B cell (primary cell): ENCODE results near the gene CGNL1. TPM values are rescaled to one million over a fixed set of nuclear protein-coding genes. Genes with fewer than 3 reads are reported as not detected.

Experiments
- ATAC-seq: fragments of 200-7000 bp; cut with Tn5 transposase; one replicate; pipeline ENCODE4 v1.10.0; 2021; ENCODE audit warnings: low read depth, mild to moderate bottlenecking, moderate number of reproducible peaks, moderate library complexity
- CTCF ChIA-PET: fragments of 350-600 bp; sonication (Branson Sonifier 250); formaldehyde crosslinking; loops from one replicate; lab custom pipeline; 2021; ENCODE audit warnings: antibody characterized with exemption, inconsistent platforms; lab: Charles Lee
- POLR2A ChIA-PET: fragments of 350-600 bp; sonication (Branson Sonifier 250); formaldehyde crosslinking; loops from one replicate; lab custom pipeline; 2021; ENCODE audit warnings: antibody characterized with exemption; lab: Charles Lee
- DNase-seq: peaks from one replicate; pipeline ENCODE4 v3.0.0; 2013
- H2AFZ ChIP-seq: 2 replicates; pipeline ENCODE4 v1.6.1; 2012; ENCODE audit warnings: mild to moderate bottlenecking, low read depth, low read length; ENCODE audit not compliant: insufficient read depth, poor library complexity, severe bottlenecking
- H3K27ac ChIP-seq, 2 donors: 1 replicate in 1 of 2; 2 replicates in 1 of 2; pipeline ENCODE4 v1.5.1; 2012 to 2013; ENCODE audit warnings: low read length in 2 of 2, mild to moderate bottlenecking in 2 of 2, moderate library complexity in 1 of 2
- H3K27me3 ChIP-seq, 4 experiments: fragments of 200-600 bp in 1 of 4; sonication (generic) in 1 of 4; replicated peaks in 1 of 4; 1 replicate in 2 of 4; 2 replicates in 2 of 4; pipeline versions ENCODE4 v1.6.1 to v1.7.0; 2013 to 2016; ENCODE audit warnings: low read length in 3 of 4, mild to moderate bottlenecking in 2 of 4, mixed read lengths in 1 of 4, moderate library complexity in 1 of 4; ENCODE audit not compliant: insufficient read depth in 4 of 4, control insufficient read depth in 3 of 4; ENCODE audit errors: control extremely low read depth in 1 of 4
- H3K36me3 ChIP-seq, 2 experiments: replicated peaks in 1 of 2; 1 replicate in 1 of 2; 2 replicates in 1 of 2; pipeline versions ENCODE4 v1.6.1 to v1.7.1; 2013; ENCODE audit warnings: low read length in 1 of 2; ENCODE audit not compliant: insufficient read depth in 2 of 2, control insufficient read depth in 1 of 2; ENCODE audit errors: control extremely low read depth in 1 of 2, extremely low read depth in 1 of 2
- H3K4me1 ChIP-seq, 2 donors: fragments of 200-600 bp in 1 of 2; sonication (generic) in 1 of 2; 1 replicate in 1 of 2; 2 replicates in 1 of 2; pipeline versions ENCODE4 v1.5.1 to v1.6.1; 2013 to 2017; ENCODE audit warnings: low read length in 2 of 2; ENCODE audit not compliant: control insufficient read depth in 2 of 2, insufficient read depth in 2 of 2
- H3K4me2 ChIP-seq: replicated peaks from 2 replicates; pipeline ENCODE3; 2012; ENCODE audit warnings: mild to moderate bottlenecking, low read depth, low read length; ENCODE audit not compliant: poor library complexity, severe bottlenecking
- H3K4me3 ChIP-seq, 5 experiments: fragments of 200-600 bp in 1 of 5; sonication (generic) in 1 of 5; 1 replicate in 3 of 5; 2 replicates in 2 of 5; pipeline versions ENCODE4 v1.5.1 to v1.7.0; 2011 to 2016; ENCODE audit warnings: low read length in 4 of 5, mild to moderate bottlenecking in 4 of 5, low read depth in 2 of 5, control low read depth in 1 of 5, moderate library complexity in 1 of 5; ENCODE audit not compliant: insufficient read depth in 1 of 5; ENCODE audit errors: control extremely low read depth in 1 of 5, extremely low read depth in 1 of 5
- H3K79me2 ChIP-seq: fragments of 200-600 bp; sonication (generic); one replicate; pipeline ENCODE4 v1.6.0; 2016; ENCODE audit warnings: low read length; ENCODE audit not compliant: control insufficient read depth, insufficient read depth
- H3K9ac ChIP-seq: fragments of 200-600 bp; sonication (generic); 2 replicates; pipeline ENCODE4 v1.6.1; 2017; ENCODE audit warnings: mild to moderate bottlenecking, low read length, moderate library complexity
- H3K9me3 ChIP-seq, 3 donors: one replicate each; pipeline versions ENCODE4 v1.6.1 to v1.7.1; 2013; ENCODE audit warnings: low read length in 2 of 3; ENCODE audit not compliant: control insufficient read depth in 2 of 3, insufficient read depth in 1 of 3; ENCODE audit errors: control extremely low read depth in 1 of 3
- H4K20me1 ChIP-seq: 2 replicates; pipeline ENCODE4 v1.6.0; 2012; ENCODE audit warnings: mild to moderate bottlenecking, low read length; ENCODE audit not compliant: insufficient read depth, control insufficient read depth, poor library complexity, severe bottlenecking
- H3K27ac Mint-ChIP-seq: one replicate; pipeline ENCODE4 v1.8.0; 2021; ENCODE audit warnings: mixed read lengths
- H3K27me3 Mint-ChIP-seq: one replicate; pipeline ENCODE4 v1.8.0; 2021; ENCODE audit warnings: mixed read lengths
- H3K4me1 Mint-ChIP-seq: one replicate; pipeline ENCODE4 v1.8.0; 2021; ENCODE audit warnings: mixed read lengths
- H3K4me3 Mint-ChIP-seq: one replicate; pipeline ENCODE4 v1.8.0; 2021; ENCODE audit warnings: mixed read lengths
- H3K9me3 Mint-ChIP-seq: one replicate; pipeline ENCODE4 v1.8.0; 2022; ENCODE audit warnings: mixed read lengths; ENCODE audit not compliant: insufficient read depth
- CTCF ChIP-seq: fragments of 200-600 bp; IDR thresholded peaks from one replicate; pipeline ENCODE4 v1.8.0; 2022; ENCODE audit warnings: antibody characterized with exemption, mild to moderate bottlenecking
- EZH2 ChIP-seq: IDR thresholded peaks from 2 replicates; pipeline ENCODE4 v1.6.1; 2012; ENCODE audit warnings: borderline replicate concordance, low read depth, mild to moderate bottlenecking, moderate library complexity, low read length; ENCODE audit not compliant: insufficient read depth, poor library complexity, severe bottlenecking
- WGBS: methylation state at CpG from one replicate; pipeline ENCODE4 v1.1.5; 2013; ENCODE audit warnings: missing lambda C conversion rate; ENCODE audit not compliant: insufficient coverage; 5-methylcytosine and 5-hydroxymethylcytosine counted together
- intact Hi-C: fragments of 100-400 bp; cut with micrococcal nuclease; formaldehyde crosslinking; loops from one replicate; pipeline ENCODE4 v1.10.0; 2022
- polyA plus RNA-seq: library from polyadenylated mRNA; depleted of rRNA; stranded (reverse); fragments of >200 nt; gene quantifications from 2 replicates; pipeline ENCODE4 v1.2.3, GENCODE V29; 2012
- total RNA-seq, 2 donors: library from RNA; stranded (reverse); fragments of 120-200 nt in 1 of 2; gene quantifications; 1 replicate in 1 of 2; 2 replicates in 1 of 2; pipeline versions ENCODE4 v1.2.3 to v1.2.4, GENCODE V29; 2013 to 2022

Gene CGNL1
- total and polyA plus RNA-seq, 2 donors (not counting 1 experiment from before 2014, with no cell fraction given) = 0.03 to 0.12 TPM

DNA sequence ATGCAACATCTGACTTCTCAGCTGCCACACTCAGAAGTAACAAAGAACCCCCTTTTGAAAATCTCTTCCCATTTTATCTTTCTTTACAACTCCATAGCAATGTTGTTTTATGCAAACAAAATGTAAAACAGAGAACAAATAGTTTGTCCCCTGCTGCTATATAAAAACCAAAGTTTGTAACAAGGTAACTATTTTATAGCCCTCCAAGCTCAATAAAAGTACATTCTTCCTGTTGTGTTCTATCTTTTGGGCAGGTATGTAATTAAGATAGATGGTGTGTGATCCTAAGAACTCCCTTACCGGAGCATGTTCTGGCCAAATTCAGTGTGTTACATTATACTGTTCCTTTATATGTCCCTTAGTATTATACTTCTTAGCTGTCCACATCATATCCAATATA, 12.6 kb upstream of the CGNL1 start:
- Histone ChIP-seq H3K79me2 (no peaks in the 10 kb centered on the region), H3K4me3 (no peak overlapping the region), H3K27ac (no peak overlapping the region), H3K9ac (no peak overlapping the region), H3K36me3 (no peaks in the 10 kb centered on the region), H4K20me1 (no peaks in the 10 kb centered on the region), H3K4me1 (peaks cover 6 to 7% of the 10 kb centered on the region in 2 donors), H3K27me3 (no peaks in the 10 kb centered on the region), H3K4me2 (no peak overlapping the region), H2AFZ (no peak overlapping the region), H3K9me3 (no peaks in the 10 kb centered on the region)
- no peak for ATAC-seq
- WGBS = no CpG with 5 or more reads among the region's 1 CpG
- POLR2A ChIA-PET = no interaction called here
- H3K27ac Mint-ChIP-seq = no peak overlapping the region
- H3K9me3 Mint-ChIP-seq = no peaks in the 10 kb centered on the region
- H3K4me1 Mint-ChIP-seq = peaks cover 8% of the 10 kb centered on the region
- CTCF ChIA-PET = interaction anchor here (0.9 to 2.3 kb wide), 5 partner anchors 8 to 217 kb away, joined by 3 to 8 read pairs (median 3); no protein-coding TSS in a partner anchor
- intact Hi-C loops = no loop called here
- H3K27me3 Mint-ChIP-seq = no peaks in the 10 kb centered on the region
- TF ChIP-seq CTCF (no peak), EZH2 (no peak)
- DNase-seq = no peak
- H3K4me3 Mint-ChIP-seq = no peak overlapping the region

- H3K36me3 ChIP-seq = no peaks in the 10 kb centered on the region
- H2AFZ ChIP-seq = peak overlapping the region; percentile 4
- Mint-ChIP-seq H3K27ac (no peak overlapping the region), H3K9me3 (no peaks in the 10 kb centered on the region), H3K27me3 (no peaks in the 10 kb centered on the region), H3K4me1 (peaks cover 8% of the 10 kb centered on the region), H3K4me3 (no peak overlapping the region)
- no peak overlapping the region for H3K4me2 ChIP-seq
- no peaks in the 10 kb centered on the region for H4K20me1 ChIP-seq
- H3K9me3 ChIP-seq = no peaks in the 10 kb centered on the region
- TF ChIP-seq CTCF = no peak
- no peak for TF ChIP-seq EZH2
- ATAC-seq = no peak
- H3K9ac ChIP-seq = no peak overlapping the region
- no peak for DNase-seq
- intact Hi-C loops = no loop called here
- H3K27ac ChIP-seq = no peak overlapping the region
- ChIA-PET POLR2A (no interaction called here), CTCF (interaction anchor here (1.0 to 2.3 kb wide), 4 partner anchors 12 to 218 kb away, joined by 3 to 8 read pairs (median 3); no protein-coding TSS in a partner anchor)
- H3K27me3 ChIP-seq = no peaks in the 10 kb centered on the region
- H3K79me2 ChIP-seq = no peaks in the 10 kb centered on the region
- no peak overlapping the region for H3K4me3 ChIP-seq
- WGBS = 40% methylated on average over 8 of the region's 9 CpGs
- peaks cover 6 to 7% of the 10 kb centered on the region in 2 donors for H3K4me1 ChIP-seq
These were observed 11.9 kb upstream of the CGNL1 start for GRCh38 chr15:57364282-57365007.
